ENCODE results near the gene SLC9A9.

GRCh38 chr3:143668385-143668784 is 179.9 kb downstream of the SLC9A9 start:
- TF ChIP-seq CTCF (optimal IDR thresholded peaks at IDR 0.05 in 1 of 3, IDR thresholded peaks at IDR 0.05 in 1 of 3, conservative IDR thresholded peaks at IDR 0.05 in 1 of 3; ENCODE audit: extremely low read depth in 1 of 3, insufficient read depth in 2 of 3, low read length in 3 of 3), result no peak
- TF ChIP-seq EZH2 (IDR thresholded peaks at IDR 0.05; ENCODE audit: low read length), result no peak

Data from keratinocyte (primary cell).